Measurements from ENCODE around the gene PLK3. TPM values are rescaled to one million over a fixed set of nuclear protein-coding genes. Genes with fewer than 3 reads are reported as not detected.
A peak's percentile ranks its signal among the peaks of the same experiment; 100 is the strongest.

The PLK3 gene
- total and polyA plus RNA-seq, 12 donors: 4.4 to 51.8 (median 17.1) TPM

DNA sequence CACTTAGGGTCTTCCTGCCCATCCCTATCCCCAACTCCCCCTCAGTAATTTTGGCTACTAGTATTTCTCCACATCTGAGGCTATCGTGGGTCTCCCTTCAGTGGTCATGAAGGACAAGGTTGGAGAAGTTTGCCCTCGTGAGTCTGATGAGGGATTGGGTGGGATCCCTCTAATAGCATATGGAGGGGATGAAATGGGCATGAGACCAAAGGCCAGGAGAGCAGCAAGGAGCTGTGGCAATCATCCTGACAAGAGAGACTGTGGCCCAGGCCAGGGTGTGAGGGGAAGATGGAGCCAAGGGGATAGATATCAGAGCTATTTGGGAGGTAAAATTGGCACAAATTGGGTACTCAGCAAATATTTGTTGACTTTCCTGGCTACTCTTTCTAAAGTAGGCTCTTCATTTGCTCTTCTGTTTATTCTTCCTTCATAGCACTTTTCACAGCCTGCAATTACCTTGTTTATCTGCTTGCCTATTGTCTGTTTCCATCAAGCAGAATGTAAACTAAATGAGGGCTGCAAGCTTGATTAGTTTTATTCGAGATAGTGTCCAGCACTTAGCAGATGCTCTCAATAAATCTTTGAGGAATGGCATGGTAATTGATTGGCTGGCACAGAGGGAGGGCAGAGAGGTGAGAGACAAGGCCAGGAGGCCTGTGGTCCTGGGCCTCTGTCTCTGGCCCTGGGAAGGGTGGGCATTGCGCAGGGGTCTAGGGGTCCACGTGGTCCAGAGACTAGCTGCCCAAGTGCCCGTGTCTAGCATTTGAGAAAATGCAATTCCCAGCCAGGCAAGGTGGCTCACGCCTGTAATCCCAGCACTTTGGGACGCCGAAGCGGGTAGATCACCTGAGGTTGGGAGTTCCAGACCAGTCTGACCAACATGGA is 1.5 kb upstream of the PLK3 start:
- Histone ChIP-seq H3K4me3 (no peak overlapping the region), H3K36me3 (replicated peaks in 1 of 2) (peaks cover 0 to 12% of the 10 kb centered on the region in 2 donors), H3K4me1 (replicated peaks in 1 of 2) (peaks cover 5 to 22% of the 10 kb centered on the region in 2 donors), H3K27ac (peak overlapping the region in 3 of 5 donors; percentile 43 to 91 (median 89)), H3K27me3 (no peaks in the 10 kb centered on the region), H3K9me3 (replicated peaks in 1 of 3) (no peaks in the 10 kb centered on the region)
- peak in 4 of 7 donors; percentile 26 to 68 (median 34) for DNase-seq
- no peak for TF ChIP-seq POLR2A (IDR thresholded peaks at IDR 0.05)
- TF ChIP-seq, protein P1, sequence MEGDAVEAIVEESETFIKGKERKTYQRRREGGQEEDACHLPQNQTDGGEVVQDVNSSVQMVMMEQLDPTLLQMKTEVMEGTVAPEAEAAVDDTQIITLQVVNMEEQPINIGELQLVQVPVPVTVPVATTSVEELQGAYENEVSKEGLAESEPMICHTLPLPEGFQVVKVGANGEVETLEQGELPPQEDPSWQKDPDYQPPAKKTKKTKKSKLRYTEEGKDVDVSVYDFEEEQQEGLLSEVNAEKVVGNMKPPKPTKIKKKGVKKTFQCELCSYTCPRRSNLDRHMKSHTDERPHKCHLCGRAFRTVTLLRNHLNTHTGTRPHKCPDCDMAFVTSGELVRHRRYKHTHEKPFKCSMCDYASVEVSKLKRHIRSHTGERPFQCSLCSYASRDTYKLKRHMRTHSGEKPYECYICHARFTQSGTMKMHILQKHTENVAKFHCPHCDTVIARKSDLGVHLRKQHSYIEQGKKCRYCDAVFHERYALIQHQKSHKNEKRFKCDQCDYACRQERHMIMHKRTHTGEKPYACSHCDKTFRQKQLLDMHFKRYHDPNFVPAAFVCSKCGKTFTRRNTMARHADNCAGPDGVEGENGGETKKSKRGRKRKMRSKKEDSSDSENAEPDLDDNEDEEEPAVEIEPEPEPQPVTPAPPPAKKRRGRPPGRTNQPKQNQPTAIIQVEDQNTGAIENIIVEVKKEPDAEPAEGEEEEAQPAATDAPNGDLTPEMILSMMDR (IDR thresholded peaks at IDR 0.05): no peak
- intact Hi-C loops (cut with DNase I): loop anchor here in 1 of 2 donors (5.0 kb wide), 1 partner anchor 34 kb away; no protein-coding TSS in a partner anchor
- WGBS, 4 donors: 83 to 84% (median 84%) methylated on average over 10 of the region's 10 CpGs

DNA sequence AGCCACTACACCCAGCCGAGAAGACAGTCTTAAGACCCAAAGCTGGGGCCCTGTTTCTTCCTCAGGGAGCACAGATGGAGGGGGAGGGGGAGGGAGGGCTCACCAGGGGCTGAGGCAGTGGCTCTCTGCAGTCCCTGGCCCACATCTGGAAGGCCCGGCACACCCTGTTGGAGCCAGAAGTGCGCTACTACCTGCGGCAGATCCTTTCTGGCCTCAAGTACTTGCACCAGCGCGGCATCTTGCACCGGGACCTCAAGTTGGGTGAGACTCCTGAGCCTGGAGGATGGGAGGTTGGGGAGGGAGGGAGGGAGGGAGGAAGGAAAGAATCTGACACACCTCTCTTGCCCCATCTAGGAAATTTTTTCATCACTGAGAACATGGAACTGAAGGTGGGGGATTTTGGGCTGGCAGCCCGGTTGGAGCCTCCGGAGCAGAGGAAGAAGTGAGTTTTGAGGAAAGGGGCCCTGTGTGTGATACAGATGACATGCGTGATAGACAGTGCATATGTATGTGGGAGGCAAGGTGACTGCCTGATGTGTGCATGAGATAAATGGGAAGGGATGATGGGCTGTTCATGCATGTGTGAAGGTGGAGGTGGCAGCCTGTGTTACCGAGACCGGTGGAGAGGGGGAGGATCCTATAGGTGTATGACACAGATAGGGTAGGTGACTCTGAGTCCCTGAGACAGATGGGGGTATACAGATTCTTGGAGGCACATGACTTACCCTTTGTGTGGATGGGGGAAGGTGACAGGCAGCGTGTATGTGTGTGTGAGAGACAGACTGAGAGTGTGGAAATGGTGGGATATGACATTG is 1.5 kb downstream of the PLK3 start:
- no peak for TF ChIP-seq POLR2A (IDR thresholded peaks at IDR 0.05)
- TF ChIP-seq, protein P1 (IDR thresholded peaks at IDR 0.05): no peak
- 66 to 82% (median 70%) methylated on average over 12 to 13 of the region's 13 CpGs for WGBS, 4 donors
- H3K27ac ChIP-seq: peak overlapping the region in 2 of 5 donors; percentile 41 to 80
- H3K27me3 ChIP-seq: no peaks in the 10 kb centered on the region
- no peaks in the 10 kb centered on the region for H3K9me3 ChIP-seq (replicated peaks in 1 of 3)
- DNase-seq: peak in 4 of 7 donors; percentile 34 to 62 (median 42)
- H3K4me3 ChIP-seq: peak overlapping the region in 1 of 4 donors; percentile 92
- intact Hi-C loops (cut with DNase I): loop anchor here in 1 of 2 donors (2.0 kb wide), 1 partner anchor 17 kb away; no protein-coding TSS in a partner anchor
- H3K4me1 ChIP-seq (replicated peaks in 1 of 2): peaks cover 13 to 35% of the 10 kb centered on the region in 2 donors
- peaks cover 0 to 40% of the 10 kb centered on the region in 2 donors for H3K36me3 ChIP-seq (replicated peaks in 1 of 2)

DNA sequence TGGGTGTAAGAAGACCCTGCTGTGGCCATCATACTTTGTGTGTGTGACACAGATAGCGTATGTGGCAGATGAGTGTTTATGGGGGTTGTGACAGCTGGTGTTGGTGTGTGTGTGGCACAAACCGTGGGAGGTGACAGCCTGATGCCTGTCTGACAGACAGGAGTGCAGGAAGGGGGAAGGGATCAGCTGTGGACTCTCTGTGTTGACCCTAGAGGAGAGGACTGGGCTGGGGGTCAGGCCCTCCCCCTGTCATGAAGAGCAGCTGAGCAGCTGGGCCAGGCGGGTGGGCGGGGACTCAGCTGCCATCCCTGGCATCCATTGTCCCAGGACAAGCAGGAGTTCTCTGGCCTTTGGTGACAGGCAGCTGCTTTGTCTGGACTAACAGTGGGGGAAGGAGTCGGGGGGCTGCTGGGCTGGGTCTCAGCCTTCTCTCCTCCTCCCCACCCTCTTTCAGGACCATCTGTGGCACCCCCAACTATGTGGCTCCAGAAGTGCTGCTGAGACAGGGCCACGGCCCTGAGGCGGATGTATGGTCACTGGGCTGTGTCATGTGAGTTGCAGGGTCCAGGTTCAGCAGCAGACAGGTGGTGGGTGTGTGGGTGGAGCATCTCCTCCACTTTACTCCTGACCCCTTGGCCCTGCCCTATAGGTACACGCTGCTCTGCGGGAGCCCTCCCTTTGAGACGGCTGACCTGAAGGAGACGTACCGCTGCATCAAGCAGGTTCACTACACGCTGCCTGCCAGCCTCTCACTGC is 2.3 kb downstream of the PLK3 start:
- peak overlapping the region in 2 of 5 donors; percentile 41 to 80 for H3K27ac ChIP-seq
- no peaks in the 10 kb centered on the region for H3K27me3 ChIP-seq
- intact Hi-C loops (cut with DNase I): no loop called here
- TF ChIP-seq POLR2A (IDR thresholded peaks at IDR 0.05): no peak
- peak overlapping the region in 1 of 4 donors; percentile 92 for H3K4me3 ChIP-seq
- peak in 4 of 7 donors; percentile 29 to 58 (median 36) for DNase-seq
- peaks cover 21 to 43% of the 10 kb centered on the region in 2 donors for H3K4me1 ChIP-seq (replicated peaks in 1 of 2)
- no peaks in the 10 kb centered on the region for H3K9me3 ChIP-seq (replicated peaks in 1 of 3)
- H3K36me3 ChIP-seq (replicated peaks in 1 of 2): peaks cover 0 to 40% of the 10 kb centered on the region in 2 donors
- WGBS, 4 donors: 74 to 87% (median 82%) methylated on average over 7 to 13 of the region's 13 CpGs

DNA sequence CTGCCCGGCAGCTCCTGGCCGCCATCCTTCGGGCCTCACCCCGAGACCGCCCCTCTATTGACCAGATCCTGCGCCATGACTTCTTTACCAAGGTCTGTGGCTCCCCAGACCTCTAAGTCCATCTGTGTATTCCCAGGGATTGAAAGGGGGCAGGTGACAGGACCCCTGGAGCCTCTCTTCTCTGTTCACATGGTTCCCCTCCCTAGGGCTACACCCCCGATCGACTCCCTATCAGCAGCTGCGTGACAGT is 2.8 kb downstream of the PLK3 start:
- Histone ChIP-seq H3K4me1 (replicated peaks in 1 of 2) (peaks cover 26 to 48% of the 10 kb centered on the region in 2 donors), H3K27ac (peak overlapping the region in 1 of 5 donors; percentile 80), H3K36me3 (replicated peaks in 1 of 2) (peaks cover 0 to 40% of the 10 kb centered on the region in 2 donors), H3K27me3 (no peaks in the 10 kb centered on the region), H3K9me3 (replicated peaks in 1 of 3) (no peaks in the 10 kb centered on the region), H3K4me3 (no peak overlapping the region)
- intact Hi-C loops (cut with DNase I): no loop called here
- 89 to 94% (median 93%) methylated on average over 3 to 9 of the region's 9 CpGs for WGBS, 4 donors
- TF ChIP-seq POLR2A (IDR thresholded peaks at IDR 0.05): no peak
- TF ChIP-seq, protein P1 (IDR thresholded peaks at IDR 0.05): no peak
- peak in 1 of 7 donors; percentile 51 for DNase-seq

All from adrenal gland (tissue), 12 donors.